ENCODE data around the gene OSBPL9.

- TF ChIP-seq CTCF (IDR thresholded peaks at IDR 0.05; ENCODE audit: low read length): no peak
- TF ChIP-seq EZH2 (IDR thresholded peaks at IDR 0.05; ENCODE audit: borderline replicate concordance, low read length): no peak
These were observed 40.0 kb upstream of the OSBPL9 start for GRCh38 chr1:51576923-51577322.

All from OCI-LY1 (cell line).